ENCODE measurements around the gene NCAPH2.

- TF ChIP-seq CTCF (IDR thresholded peaks at IDR 0.05) (no peak), EP300 (IDR thresholded peaks at IDR 0.05) (no peak), POLR2AphosphoS5 (IDR thresholded peaks at IDR 0.05) (no peak)
These were observed 5.2 kb upstream of the NCAPH2 start for GRCh38 chr22:50502628-50503474.

All from gastroesophageal sphincter (tissue), 3 donors.